ENCODE results near the gene SECISBP2. TPM values are rescaled to one million over a fixed set of nuclear protein-coding genes. Genes with fewer than 3 reads are reported as not detected.

Gene SECISBP2
- total RNA-seq, 1 donor from 2014 or later = 15.1 TPM

- no peaks in the 10 kb centered on the region for H3K27me3 Mint-ChIP-seq (ENCODE audit: low read depth)
- H3K4me3 Mint-ChIP-seq (ENCODE audit: unreplicated experiment) = peak overlapping the region; percentile 90
- H3K9me3 Mint-ChIP-seq (ENCODE audit: low read depth) = no peaks in the 10 kb centered on the region
- no peak for DNase-seq (ENCODE audit: low spot score)
- TF ChIP-seq, protein P1, sequence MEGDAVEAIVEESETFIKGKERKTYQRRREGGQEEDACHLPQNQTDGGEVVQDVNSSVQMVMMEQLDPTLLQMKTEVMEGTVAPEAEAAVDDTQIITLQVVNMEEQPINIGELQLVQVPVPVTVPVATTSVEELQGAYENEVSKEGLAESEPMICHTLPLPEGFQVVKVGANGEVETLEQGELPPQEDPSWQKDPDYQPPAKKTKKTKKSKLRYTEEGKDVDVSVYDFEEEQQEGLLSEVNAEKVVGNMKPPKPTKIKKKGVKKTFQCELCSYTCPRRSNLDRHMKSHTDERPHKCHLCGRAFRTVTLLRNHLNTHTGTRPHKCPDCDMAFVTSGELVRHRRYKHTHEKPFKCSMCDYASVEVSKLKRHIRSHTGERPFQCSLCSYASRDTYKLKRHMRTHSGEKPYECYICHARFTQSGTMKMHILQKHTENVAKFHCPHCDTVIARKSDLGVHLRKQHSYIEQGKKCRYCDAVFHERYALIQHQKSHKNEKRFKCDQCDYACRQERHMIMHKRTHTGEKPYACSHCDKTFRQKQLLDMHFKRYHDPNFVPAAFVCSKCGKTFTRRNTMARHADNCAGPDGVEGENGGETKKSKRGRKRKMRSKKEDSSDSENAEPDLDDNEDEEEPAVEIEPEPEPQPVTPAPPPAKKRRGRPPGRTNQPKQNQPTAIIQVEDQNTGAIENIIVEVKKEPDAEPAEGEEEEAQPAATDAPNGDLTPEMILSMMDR (IDR thresholded peaks at IDR 0.05) = no peak
- peaks cover 37% of the 10 kb centered on the region for H3K4me1 Mint-ChIP-seq (ENCODE audit: low read depth)
- peaks cover 1% of the 10 kb centered on the region for H3K36me3 Mint-ChIP-seq (ENCODE audit: low read depth)
- peak overlapping the region; percentile 100 for H3K27ac Mint-ChIP-seq (ENCODE audit: unreplicated experiment)
Observed at GRCh38 chr9:89311346-89312221, 6.7 kb upstream of the SECISBP2 start.

GRCh38 chr9:89312222-89312571 is 6.1 kb upstream of the SECISBP2 start:
- Mint-ChIP-seq H3K4me3 (ENCODE audit: unreplicated experiment) (peak overlapping the region; percentile 90), H3K36me3 (ENCODE audit: low read depth) (peaks cover 2% of the 10 kb centered on the region), H3K27ac (ENCODE audit: unreplicated experiment) (peak overlapping the region; percentile 89), H3K9me3 (ENCODE audit: low read depth) (no peaks in the 10 kb centered on the region), H3K4me1 (ENCODE audit: low read depth) (peaks cover 41% of the 10 kb centered on the region), H3K27me3 (ENCODE audit: low read depth) (no peaks in the 10 kb centered on the region)
- TF ChIP-seq, protein P1 (IDR thresholded peaks at IDR 0.05) = no peak
- no peak for DNase-seq (ENCODE audit: low spot score)

GRCh38 chr9:89313842-89314241 is 4.5 kb upstream of the SECISBP2 start:
- peaks cover 51% of the 10 kb centered on the region for H3K4me1 Mint-ChIP-seq (ENCODE audit: low read depth)
- no peaks in the 10 kb centered on the region for H3K9me3 Mint-ChIP-seq (ENCODE audit: low read depth)
- no peak for DNase-seq (ENCODE audit: low spot score)
- H3K4me3 Mint-ChIP-seq (ENCODE audit: unreplicated experiment) = peak overlapping the region; percentile 43
- H3K27me3 Mint-ChIP-seq (ENCODE audit: low read depth) = no peaks in the 10 kb centered on the region
- TF ChIP-seq, protein P1 (IDR thresholded peaks at IDR 0.05) = no peak
- peaks cover 6% of the 10 kb centered on the region for H3K36me3 Mint-ChIP-seq (ENCODE audit: low read depth)
- peak overlapping the region; percentile 52 for H3K27ac Mint-ChIP-seq (ENCODE audit: unreplicated experiment)

DNA sequence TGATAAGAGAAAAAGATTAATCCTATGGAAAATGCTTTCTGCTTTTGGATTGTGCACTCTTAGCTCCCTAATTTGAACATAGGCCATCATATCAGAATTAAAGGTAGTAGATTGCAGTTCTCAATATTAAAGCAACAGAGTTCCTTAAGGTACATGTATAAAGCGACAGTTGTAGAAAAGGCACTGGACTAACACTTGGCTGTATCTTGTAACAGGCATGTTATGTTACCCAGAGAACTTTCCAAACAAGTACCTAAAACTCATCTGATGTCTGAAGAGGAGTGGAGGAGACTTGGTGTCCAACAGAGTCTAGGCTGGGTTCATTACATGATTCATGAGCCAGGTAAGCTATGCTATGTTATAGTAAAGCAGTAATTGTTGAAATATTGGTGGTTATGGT is 3.3 kb upstream of the SECISBP2 start:
- peaks cover 6% of the 10 kb centered on the region for H3K36me3 Mint-ChIP-seq (ENCODE audit: low read depth)
- H3K27ac Mint-ChIP-seq (ENCODE audit: unreplicated experiment) = peak overlapping the region; percentile 52
- no peak overlapping the region for H3K4me3 Mint-ChIP-seq (ENCODE audit: unreplicated experiment)
- H3K27me3 Mint-ChIP-seq (ENCODE audit: low read depth) = no peaks in the 10 kb centered on the region
- no peak for DNase-seq (ENCODE audit: low spot score)
- H3K9me3 Mint-ChIP-seq (ENCODE audit: low read depth) = no peaks in the 10 kb centered on the region
- TF ChIP-seq, protein P1 (IDR thresholded peaks at IDR 0.05) = no peak
- peaks cover 56% of the 10 kb centered on the region for H3K4me1 Mint-ChIP-seq (ENCODE audit: low read depth)

GRCh38 chr9:89315482-89315881 is 2.8 kb upstream of the SECISBP2 start:
- H3K9me3 Mint-ChIP-seq (ENCODE audit: low read depth) = no peaks in the 10 kb centered on the region
- H3K4me1 Mint-ChIP-seq (ENCODE audit: low read depth) = peaks cover 56% of the 10 kb centered on the region
- no peaks in the 10 kb centered on the region for H3K27me3 Mint-ChIP-seq (ENCODE audit: low read depth)
- H3K4me3 Mint-ChIP-seq (ENCODE audit: unreplicated experiment) = no peak overlapping the region
- DNase-seq (ENCODE audit: low spot score) = no peak
- TF ChIP-seq, protein P1 (IDR thresholded peaks at IDR 0.05) = no peak
- no peak overlapping the region for H3K27ac Mint-ChIP-seq (ENCODE audit: unreplicated experiment)
- peaks cover 6% of the 10 kb centered on the region for H3K36me3 Mint-ChIP-seq (ENCODE audit: low read depth)

Data from chondrocyte (in vitro differentiated cells).